Measurements from ENCODE around the gene EYA2.

EYA2 gene

DNA sequence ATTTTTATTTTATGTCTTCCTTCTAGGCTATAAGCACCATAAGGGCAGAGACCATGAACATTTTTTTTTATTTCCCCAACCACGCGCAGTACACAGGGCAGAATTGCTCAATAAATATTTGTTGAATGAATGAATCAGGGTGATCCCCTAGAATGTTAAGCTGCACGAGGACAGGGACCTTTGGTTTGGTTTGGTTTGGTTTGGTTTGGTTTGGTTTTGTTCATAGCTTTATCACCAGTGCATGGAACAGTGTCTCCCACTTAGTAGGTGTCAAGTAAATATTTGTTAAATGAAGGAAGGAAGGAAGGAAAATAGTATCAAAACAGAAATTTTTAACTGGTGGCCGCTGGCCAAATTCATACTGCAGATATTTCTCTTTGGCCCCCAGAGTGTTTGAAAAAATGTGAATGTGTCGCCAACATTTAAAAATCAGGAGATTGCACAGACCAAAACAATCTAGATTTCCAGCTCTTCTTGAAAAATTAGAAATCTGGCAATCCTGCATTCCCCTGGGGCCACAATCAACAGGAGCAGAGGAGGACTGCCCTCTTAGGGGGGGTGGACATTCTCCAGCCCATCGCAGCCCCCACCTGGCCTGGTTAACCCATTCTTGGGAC, 205.3 kb downstream of the EYA2 start:
- DNase-seq (ENCODE audit: low read depth) = no peak
- TF ChIP-seq, protein P1, sequence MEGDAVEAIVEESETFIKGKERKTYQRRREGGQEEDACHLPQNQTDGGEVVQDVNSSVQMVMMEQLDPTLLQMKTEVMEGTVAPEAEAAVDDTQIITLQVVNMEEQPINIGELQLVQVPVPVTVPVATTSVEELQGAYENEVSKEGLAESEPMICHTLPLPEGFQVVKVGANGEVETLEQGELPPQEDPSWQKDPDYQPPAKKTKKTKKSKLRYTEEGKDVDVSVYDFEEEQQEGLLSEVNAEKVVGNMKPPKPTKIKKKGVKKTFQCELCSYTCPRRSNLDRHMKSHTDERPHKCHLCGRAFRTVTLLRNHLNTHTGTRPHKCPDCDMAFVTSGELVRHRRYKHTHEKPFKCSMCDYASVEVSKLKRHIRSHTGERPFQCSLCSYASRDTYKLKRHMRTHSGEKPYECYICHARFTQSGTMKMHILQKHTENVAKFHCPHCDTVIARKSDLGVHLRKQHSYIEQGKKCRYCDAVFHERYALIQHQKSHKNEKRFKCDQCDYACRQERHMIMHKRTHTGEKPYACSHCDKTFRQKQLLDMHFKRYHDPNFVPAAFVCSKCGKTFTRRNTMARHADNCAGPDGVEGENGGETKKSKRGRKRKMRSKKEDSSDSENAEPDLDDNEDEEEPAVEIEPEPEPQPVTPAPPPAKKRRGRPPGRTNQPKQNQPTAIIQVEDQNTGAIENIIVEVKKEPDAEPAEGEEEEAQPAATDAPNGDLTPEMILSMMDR (IDR thresholded peaks at IDR 0.05; ENCODE audit: insufficient read depth, low read depth, low read length, missing control alignments) = no peak
- H3K4me3 ChIP-seq (ENCODE audit: low read depth, low read length) = no peak overlapping the region

DNA sequence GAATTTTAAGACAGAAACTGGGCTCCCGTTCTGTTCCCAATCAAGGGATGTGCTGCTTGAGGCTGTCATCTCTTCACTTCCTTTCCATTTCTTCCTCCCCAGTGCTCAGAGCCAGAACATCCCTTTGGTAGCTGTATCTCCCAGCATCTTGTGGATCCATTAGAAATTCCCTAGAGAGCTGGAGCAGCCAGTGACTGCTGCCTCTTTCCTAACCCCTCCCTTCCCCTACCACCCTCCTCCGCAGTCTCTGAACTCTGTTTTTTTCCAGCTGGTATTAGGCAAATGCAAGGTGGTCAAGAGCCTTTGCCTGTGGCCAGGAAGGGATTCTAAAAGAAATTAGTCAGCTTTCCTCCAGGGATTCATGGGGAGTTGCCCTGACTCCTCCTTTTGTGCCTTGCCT, 208.0 kb downstream of the EYA2 start:
- no peak overlapping the region for H3K4me3 ChIP-seq (ENCODE audit: low read depth, low read length)
- no peak for DNase-seq (ENCODE audit: low read depth)
- TF ChIP-seq, protein P1 (IDR thresholded peaks at IDR 0.05; ENCODE audit: insufficient read depth, low read depth, low read length, missing control alignments) = no peak

DNA sequence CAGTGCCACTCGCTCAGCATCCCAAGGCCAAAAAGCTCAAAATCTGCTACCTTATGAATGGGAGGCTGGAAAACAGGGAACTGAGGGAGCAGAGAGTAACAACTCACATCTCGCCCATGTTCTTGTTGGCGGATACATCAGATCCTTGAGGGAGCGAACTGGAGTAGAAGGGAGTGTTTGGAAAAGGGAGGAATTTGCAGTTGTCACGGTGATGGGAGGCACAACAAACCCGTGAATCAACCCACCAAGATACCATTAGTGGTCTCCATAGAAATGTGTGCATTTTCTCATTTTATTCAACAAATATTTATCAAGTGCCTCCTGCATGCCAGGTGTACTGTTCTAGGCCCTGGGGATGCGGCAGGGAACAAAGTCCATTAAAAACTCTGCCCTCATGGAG, 212.1 kb downstream of the EYA2 start:
- TF ChIP-seq, protein P1 (IDR thresholded peaks at IDR 0.05; ENCODE audit: insufficient read depth, low read depth, low read length, missing control alignments) = no peak
- no peak overlapping the region for H3K4me3 ChIP-seq (ENCODE audit: low read depth, low read length)
- no peak for DNase-seq (ENCODE audit: low read depth)

DNA sequence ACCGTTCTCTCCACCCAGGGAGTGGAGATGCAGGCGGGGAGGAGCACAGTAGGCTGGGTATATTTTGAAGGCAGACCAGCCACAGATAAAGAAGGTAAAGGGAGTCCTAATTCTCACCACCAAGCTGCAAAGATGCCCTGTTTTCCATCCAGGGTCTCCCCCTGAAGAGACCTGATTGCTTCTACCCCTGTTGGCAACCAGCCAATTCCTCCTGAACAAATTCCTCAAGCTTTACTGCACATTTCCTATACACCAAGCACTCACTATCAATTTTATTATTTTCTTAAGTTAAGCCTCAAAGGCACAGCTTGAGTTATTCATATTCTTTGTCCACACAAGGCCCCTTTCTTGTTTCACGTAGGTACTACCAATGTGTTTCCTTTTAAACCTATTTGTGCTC, 214.4 kb downstream of the EYA2 start:
- no peak overlapping the region for H3K4me3 ChIP-seq (ENCODE audit: low read depth, low read length)
- TF ChIP-seq, protein P1 (IDR thresholded peaks at IDR 0.05; ENCODE audit: insufficient read depth, low read depth, low read length, missing control alignments) = no peak
- DNase-seq (ENCODE audit: low read depth) = no peak

DNA sequence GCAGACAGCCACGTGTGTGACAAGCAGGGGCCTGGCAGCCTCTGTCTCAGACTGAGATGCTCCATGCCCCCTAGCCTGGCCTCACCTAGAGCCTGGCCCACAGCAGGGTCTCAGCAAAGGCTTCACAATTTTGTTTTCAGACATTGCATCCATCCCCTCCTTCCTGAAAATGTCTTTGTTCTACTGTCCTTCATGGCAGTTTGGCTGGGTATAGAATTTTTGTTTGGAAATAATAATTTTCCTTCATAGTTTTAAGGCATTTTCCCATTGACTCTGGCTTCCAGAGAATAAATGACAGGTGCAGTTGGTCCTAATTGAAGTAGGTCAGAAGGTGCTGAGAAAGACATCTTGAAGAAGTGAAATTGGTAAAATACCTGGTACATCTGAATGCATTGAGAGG, 216.2 kb downstream of the EYA2 start:
- H3K4me3 ChIP-seq (ENCODE audit: low read depth, low read length) = no peak overlapping the region
- TF ChIP-seq, protein P1 (IDR thresholded peaks at IDR 0.05; ENCODE audit: insufficient read depth, low read depth, low read length, missing control alignments) = no peak
- no peak for DNase-seq (ENCODE audit: low read depth)

DNA sequence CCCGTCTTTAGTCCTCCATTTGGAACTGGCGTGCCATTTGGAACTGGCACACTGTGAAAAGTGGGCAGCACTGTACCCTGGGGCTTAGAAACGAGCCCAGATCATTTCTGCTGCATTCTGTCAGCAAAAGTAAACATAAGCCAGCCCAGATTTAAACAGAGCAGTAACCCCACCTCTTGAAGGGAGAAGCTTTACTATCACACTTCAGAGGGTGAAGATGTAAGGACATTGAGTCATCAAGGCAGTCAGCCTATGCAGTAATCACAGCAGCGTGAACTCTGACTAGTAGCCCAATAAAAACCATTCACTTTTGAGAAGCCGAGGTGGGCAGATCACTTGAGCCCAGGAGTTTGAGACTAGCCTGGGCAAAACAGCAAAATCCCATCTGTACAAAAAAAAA, 216.9 kb downstream of the EYA2 start:
- TF ChIP-seq, protein P1 (IDR thresholded peaks at IDR 0.05; ENCODE audit: insufficient read depth, low read depth, low read length, missing control alignments) = no peak
- no peak for DNase-seq (ENCODE audit: low read depth)
- no peak overlapping the region for H3K4me3 ChIP-seq (ENCODE audit: low read depth, low read length)
